GM19025 (cell line): ENCODE data around the gene KLF13.
"Not testable (repeated sequence)": the region's sequence is repeated elsewhere in the genome, so short reads cannot be mapped to it uniquely, and the experiment has no call there.

Source experiments
- ATAC-seq: cut with Tn5 transposase; IDR thresholded peaks from one replicate; pipeline ENCODE4 v1.9.1; 2021; ENCODE audit warnings: mild to moderate bottlenecking, low read depth, moderate library complexity; ENCODE audit not compliant: unreplicated experiment

KLF13 gene

GRCh38 chr15:31344266-31344665, 17.6 kb downstream of the KLF13 start:
- no peak for ATAC-seq

DNA sequence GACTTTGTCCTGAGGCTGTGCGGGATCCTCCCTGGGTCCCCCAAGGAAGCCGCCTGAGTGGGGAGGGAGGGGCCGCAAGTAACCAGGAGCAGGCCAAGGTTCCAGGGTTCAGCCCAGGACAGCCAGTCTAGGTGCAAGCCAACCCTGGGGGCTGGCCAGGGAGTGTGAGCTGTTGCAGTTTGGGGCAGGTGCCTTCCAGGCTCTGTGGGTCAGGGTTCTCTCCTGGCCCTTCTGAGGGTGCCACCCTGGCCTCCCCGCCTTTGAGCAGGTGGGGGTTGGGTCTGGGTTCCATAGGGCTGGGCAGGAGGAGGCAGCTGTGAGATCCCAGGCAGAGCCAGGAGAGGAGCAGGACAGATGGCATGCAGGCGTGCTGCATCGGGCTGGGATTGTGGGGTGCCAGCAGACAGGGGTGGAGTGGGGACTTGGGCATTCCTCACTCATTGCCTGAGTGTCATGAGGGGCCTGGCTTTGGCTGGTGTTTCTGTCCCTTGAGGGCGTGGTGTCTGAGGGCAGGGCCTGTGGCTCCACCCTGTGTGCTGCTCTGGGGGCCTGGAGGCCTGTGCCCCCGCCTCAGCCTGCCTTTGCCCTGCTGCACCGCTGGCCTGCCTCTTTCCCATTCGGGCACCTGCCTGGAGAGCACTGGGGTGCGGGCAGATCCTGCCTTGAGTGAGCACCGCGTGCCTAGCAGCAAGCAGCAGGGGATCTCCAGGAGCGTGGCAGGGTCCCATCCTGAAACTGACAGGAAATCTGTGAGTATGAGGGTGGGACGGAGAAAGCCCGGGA, 18.4 kb downstream of the KLF13 start:
- ATAC-seq, result peak; percentile 31

DNA sequence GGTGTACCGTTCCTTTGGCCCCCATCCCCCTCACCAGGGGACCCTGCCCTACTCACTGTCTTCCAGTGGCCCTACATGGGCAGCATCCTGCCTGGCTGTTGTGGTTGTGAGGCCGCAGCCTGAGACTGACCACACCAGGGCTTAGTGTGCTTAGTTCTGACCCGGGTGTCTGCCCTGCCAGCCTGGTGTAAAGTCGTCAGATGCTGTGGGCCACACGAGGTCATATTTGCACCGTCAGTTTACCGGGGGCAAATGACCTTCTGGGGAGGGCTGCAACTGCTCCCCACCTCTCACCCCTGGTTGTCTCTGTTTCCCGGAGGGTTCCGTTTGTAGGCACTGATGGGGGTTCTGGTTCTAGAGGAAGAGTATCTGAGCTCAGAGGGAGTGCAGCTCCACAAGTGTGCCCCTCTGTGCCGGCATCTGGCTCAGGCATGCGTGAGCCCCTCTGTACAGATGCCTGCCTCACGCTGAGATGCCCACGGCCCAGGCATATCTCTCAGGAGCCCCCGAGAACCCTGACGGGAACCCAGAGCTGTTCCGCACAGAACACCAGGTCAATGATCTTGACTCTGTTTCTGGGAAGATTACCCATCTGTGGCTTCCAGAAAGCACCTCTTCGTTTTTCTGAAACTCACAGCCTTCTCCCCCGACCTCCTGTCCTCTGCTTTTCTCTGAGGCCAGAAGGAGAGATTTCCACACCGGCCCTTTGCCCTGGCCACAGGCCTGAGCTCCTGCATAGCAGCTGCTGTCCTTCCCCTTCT, 19.2 kb downstream of the KLF13 start:
- peak; percentile 20 for ATAC-seq

DNA sequence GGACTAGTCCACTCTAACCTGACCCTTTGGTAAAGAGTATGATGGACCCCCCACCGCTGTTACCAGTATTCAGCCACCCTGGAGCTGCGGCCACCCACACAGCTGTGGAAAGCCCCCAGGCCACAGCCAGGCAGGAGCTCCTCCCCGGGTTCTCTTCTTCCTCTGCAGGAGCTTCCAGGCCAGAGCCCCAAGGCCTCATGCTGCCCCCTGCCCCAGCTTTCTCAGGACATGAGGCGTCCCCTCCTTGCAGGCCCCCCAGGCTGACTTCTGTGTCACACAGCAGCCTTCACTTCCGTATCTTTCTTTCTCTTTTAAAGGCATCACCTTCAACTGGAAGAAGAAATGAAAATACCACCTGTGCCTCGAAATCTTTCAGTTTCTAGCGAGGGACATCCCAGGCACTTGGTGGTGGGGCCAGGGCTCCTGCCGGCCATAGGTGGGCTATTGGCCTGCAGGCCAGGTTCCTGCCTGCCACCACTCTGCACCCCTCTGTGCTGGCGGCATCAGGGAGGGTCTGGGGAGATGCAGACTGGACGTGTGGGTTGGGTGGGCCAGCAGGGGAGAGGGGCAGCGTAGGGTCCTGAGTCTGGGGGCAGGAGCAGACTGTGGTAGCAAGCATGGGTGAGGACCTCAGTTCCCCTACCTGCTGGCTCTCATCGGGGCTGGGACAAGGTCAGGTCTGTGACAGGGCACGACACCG, 19.9 kb downstream of the KLF13 start:
- peak; percentile 42 for ATAC-seq

DNA sequence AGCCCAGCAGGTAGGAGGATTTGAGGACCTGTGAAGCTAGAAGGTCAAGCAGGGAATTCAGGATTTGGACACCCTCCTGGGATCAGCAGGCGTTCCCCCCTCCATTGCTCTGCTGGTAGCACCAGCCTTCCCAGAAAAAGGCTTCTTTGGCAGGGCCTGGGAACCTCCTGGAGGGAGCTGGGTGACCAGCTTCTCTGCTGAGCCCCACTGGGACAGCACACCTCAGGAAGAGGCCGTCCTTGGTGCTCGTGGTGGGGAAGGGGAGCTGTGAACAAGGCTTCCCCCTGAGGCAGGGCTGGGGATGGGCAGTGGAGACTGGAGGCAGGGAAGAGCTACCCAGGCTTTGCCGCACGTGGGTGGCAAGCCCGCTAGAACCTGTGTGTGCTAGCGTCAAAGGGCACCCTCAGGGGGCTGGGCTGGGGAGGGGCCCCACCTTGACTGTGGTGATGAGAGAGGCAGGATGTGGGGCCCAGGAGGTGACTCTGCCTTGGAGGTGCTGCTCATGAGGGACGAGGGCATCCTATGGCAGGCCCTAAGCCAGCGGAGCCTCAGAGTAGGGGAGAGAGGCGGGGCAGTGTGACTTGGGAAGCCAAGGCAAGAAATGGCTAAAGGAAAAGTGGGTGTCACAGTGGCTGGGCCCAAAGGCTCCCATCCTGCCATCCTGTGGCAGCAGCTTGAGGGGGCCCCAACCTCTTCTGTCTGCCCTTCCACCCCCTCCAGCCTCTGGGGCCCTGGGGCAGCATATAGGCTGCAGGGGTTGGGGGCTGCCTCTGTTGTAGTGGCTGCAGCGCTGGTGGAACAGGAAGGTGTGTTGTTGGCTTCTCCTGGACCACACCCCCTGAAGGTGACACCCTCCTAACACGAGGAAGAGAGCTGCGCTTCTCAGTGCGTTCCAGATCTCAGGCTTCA, 20.7 kb downstream of the KLF13 start:
- no peak for ATAC-seq

DNA sequence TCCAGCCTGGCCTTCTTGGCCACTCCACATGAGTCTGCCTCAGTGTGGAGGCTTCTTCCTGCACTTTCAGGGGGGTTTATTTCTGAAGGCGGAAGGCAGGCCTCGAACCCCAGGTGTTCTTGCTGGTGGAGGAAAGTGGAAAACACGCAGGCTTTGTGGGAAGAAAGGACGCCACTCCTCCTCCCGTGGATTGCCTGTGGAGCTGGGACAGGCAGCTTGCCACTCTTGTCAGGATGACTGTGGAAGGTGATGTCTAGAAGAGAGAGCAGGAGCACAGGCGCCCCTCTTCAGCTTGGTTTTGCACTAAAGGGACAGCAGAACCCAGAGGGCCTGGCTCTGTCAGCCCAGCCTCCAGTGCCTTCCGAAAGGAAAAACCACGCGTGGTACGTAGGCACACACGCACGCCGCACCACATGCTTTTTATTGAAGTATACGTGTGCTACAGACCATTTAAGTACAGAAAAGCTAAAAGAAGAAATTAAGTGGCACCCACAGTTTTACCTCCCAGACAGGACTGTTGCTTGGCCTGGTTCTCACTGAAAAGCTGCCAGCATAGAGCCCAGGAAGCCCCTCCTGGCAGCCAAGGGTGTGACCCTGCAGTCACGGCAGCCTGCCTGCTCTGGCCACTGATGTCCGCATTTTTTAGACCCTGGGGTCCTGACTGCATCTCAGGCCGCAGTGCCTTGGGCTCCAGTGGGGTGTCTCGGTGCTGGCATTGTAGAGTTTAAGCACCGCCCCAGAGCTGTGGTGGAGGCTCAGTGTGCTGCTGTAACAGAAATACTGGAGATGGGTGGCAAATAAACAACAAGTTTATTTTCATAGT, 21.6 kb downstream of the KLF13 start:
- no peak for ATAC-seq

GRCh38 chr15:31349233-31350141, 22.9 kb downstream of the KLF13 start:
- no peak for ATAC-seq

DNA sequence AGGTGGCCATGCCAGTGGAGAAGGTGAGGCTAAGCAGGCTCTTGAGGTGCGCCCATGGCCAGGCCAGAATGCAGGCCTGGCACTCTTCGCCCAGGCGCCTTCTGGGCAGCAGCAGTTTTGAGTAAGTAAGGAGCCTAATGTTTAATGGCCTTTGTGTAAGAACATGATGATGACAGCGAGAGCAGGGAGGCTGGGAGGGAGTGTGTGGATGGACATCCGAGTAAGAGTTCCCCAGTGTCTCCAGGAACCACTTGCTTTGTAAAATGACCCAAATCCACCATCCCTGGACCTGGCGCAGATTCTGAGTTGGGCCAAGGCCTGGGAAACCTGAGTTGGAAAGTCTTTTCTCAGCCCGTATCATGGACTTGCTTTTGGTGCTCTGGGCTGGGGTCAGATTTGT, 24.1 kb downstream of the KLF13 start:
- no peak for ATAC-seq

- ATAC-seq, result no peak
Measured at GRCh38 chr15:31352339-31352751, 25.7 kb downstream of the KLF13 start.

DNA sequence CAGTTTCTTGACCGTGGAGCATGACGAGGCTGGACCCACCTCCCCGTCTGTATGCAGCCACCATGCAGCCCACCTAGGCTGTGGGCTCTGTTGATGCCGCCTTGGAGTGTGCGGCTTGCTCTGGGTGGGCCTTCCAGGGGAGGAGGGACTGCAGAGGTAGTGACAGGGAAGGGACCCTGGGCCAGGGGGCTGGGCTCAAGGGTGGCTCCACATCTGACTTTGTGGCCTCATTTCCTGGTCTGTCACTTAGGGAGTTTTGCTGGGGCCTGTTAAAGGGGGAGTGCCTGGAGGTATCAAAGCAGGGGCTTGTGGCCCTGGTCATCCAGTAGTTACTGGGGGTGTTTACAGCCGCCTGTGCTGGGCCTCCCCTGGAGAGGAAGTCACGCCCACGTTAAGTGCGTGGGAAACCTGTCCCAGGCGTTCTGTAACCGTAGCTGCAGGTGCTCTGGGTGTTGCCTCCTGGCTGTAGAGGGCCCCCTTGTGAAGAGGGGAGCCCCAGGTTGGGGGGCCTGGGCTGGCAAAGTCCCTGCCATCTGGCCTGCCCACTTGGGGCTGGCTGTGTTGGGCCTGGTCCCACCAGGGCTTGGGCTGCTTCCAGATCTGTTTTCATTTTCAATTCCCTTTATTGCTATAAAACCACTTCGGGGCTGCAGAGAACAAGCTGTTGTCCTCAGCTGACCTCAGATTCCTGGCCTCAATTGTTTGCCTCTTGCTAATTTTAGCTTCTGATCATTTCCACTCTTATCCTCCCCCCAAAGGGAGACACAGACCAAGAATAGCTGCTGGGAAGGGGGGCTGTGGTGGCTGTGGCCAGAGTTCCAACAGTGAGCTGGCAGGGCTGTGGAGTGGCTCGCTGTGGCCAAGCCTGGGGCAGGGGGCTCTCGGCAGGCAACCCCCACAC, 26.5 kb downstream of the KLF13 start:
- peak; percentile 62 for ATAC-seq

GRCh38 chr15:31353931-31354330, 27.3 kb downstream of the KLF13 start:
- no peak for ATAC-seq

DNA sequence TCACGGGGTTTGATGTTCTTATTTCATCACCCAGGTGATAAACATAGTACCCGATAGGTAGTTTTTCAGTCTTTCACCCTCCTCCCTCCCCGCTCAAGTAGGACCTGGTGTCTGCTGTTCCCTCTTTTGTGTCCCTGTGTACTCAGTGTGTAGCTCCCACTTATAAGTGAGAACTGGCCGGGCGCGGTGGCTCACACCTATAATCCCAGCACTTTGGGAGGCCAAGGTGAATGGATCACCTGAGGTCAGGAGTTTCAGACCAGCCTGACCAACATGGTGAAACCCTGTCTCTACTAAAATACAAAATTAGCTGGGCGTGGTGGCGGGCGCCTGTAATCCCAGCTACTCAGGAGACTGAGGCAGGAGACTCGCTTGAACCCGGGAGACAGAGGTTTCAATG, 29.5 kb downstream of the KLF13 start:
- ATAC-seq, result not testable (repeated sequence)

DNA sequence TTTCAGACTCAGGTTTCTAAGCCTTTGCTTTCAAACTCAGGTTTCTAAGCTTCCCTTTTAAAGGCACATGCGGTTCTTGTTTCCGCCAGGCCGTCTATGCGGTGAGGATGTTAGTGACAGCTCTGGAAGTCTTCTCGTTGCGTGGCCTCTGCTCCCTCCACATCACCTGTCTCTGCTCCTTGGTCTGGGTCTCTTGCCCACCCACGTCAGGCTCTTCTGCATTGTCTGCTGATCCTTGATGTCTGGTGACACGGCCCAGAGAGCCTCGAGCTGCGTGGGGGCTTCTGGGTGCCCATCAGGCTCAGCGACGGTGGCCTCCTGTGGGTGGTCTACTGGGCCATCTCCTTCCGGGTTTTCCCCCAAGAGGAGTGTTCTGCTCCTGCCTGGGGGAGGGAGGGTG, 30.5 kb downstream of the KLF13 start:
- ATAC-seq, result no peak

DNA sequence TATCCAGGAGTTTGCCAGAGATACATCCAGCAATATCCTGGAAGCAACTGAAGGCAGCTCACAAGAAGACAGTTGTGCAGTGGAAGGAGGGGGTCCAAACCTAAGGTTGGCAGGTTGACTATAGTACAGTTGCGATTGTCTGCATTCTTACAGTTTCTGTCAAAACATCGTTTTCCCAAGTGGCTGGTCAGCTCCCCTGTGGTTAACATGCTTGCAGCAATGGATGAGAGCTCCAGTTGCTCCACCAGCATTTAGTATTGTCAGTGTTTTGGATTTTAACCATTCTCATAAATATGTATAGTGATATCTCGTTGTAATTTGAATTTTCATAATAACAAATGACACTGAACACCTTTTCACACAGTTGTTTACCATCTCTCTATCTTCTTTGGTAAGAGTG, 31.5 kb downstream of the KLF13 start:
- no peak for ATAC-seq

DNA sequence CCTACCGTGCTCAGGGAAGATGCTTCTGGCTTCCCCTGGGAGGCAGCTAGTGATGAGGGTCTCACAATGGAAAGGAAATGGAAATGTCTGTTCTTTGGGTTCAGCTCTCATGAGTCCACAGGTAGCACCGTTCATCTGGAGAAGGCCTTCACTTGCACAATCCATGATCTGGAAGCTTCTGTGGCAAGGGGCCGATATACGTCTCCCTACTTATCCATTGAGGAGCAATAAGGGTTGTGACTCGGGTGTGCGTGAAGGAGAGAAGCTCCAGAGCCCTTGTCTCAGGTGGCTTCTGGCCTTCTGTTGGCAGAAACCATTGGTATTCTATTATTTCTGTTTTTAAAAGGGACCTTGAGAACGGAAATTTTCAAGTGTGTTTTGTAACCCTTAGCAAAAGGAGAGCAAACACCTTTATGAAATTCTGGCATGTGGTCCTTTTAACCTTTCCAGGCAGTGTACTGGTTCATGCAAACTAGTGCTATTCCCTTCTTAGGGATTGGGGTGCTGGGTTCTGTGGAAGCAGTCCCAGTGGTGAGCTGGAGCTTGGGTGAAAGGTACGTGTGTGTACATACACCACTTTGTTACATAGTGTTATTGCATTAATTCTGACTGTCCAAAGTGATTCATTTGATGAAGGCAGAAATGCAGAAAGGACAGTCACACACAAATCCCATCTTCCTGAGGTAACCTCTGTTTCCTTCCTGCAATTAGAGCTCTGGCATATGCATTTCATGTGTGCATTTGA, 32.5 kb downstream of the KLF13 start:
- ATAC-seq, result no peak

DNA sequence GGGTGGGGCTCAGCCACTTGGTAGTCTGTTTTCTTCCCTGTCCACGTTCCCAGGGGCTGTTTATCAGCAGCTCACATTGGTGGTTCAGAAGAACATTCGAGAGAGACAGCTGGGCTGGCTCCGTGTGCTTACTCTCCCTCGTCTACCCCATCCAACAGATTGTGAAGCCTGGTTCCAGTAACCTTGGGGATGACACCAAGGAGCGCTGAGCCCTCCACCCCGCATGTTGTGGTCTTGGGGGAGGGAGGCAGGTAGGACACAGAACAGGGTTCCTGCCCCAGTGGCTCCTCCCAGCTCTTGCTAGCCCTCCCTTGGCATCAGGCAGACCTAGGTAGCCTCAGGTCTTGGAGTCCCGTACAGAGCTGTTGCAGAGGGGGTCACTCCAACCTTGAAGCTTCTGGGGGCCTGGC, 33.1 kb downstream of the KLF13 start:
- no peak for ATAC-seq

GRCh38 chr15:31360158-31360561, 33.5 kb downstream of the KLF13 start:
- ATAC-seq, result no peak
